Adrenal gland (tissue), 5 donors: ENCODE results near the gene COMP.

Source experiments
- POLR2A ChIP-seq, 2 donors: fragments of 450-650 bp; IDR thresholded peaks; one replicate each; pipeline ENCODE4 v1.6.1; 2017; ENCODE audit warnings: antibody characterized with exemption in 2 of 2, mild to moderate bottlenecking in 2 of 2, moderate library complexity in 1 of 2
- TF ChIP-seq, protein P1 (sequence below), 6 experiments: fragments of 450-650 bp in 4 of 6; fragments of 200-600 bp in 2 of 6; sonication (generic) in 1 of 6; IDR thresholded peaks; 1 replicate in 5 of 6; 2 replicates in 1 of 6; pipeline versions ENCODE4 v1.5.1 to v1.8.0; 2016 to 2021; ENCODE audit warnings: antibody characterized with exemption in 6 of 6, mild to moderate bottlenecking in 2 of 6, moderate library complexity in 1 of 6
- donor health status: DM: no; HTN: no; CAD: no.

- TF ChIP-seq, protein P1, sequence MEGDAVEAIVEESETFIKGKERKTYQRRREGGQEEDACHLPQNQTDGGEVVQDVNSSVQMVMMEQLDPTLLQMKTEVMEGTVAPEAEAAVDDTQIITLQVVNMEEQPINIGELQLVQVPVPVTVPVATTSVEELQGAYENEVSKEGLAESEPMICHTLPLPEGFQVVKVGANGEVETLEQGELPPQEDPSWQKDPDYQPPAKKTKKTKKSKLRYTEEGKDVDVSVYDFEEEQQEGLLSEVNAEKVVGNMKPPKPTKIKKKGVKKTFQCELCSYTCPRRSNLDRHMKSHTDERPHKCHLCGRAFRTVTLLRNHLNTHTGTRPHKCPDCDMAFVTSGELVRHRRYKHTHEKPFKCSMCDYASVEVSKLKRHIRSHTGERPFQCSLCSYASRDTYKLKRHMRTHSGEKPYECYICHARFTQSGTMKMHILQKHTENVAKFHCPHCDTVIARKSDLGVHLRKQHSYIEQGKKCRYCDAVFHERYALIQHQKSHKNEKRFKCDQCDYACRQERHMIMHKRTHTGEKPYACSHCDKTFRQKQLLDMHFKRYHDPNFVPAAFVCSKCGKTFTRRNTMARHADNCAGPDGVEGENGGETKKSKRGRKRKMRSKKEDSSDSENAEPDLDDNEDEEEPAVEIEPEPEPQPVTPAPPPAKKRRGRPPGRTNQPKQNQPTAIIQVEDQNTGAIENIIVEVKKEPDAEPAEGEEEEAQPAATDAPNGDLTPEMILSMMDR (IDR thresholded peaks at IDR 0.05), result no peak
- no peak for TF ChIP-seq POLR2A (IDR thresholded peaks at IDR 0.05)
Measured at GRCh38 chr19:18778826-18779495, 12.1 kb downstream of the COMP start.
